ENCODE measurements around the gene CNTNAP2. TPM values are rescaled to one million over a fixed set of nuclear protein-coding genes. Genes with fewer than 3 reads are reported as not detected.

Gene CNTNAP2
- total RNA-seq, 1 donor from 2014 or later = 2.2 TPM

DNA sequence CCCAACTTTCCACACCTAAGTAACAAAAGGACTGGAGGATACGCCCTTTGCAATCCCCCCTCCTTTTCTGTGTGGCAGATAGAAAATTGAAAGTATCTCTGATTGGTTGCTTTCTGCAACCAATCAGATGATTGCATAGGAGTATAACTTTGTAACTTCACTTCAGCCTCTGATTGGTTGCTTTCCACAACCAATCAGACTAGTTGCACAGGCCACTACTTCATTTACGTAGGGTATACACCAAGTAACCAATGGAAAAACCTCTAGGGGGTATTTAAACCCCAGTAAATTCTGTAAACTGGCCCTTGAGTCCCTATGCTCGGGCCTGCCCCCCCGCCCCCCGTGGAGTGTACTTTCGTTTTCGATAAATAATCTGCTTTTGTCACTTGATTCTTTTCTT lies 1080.4 kb downstream of the CNTNAP2 start:
- intact Hi-C loops (cut with DNase I) = no loop called here
- TF ChIP-seq, protein P1, sequence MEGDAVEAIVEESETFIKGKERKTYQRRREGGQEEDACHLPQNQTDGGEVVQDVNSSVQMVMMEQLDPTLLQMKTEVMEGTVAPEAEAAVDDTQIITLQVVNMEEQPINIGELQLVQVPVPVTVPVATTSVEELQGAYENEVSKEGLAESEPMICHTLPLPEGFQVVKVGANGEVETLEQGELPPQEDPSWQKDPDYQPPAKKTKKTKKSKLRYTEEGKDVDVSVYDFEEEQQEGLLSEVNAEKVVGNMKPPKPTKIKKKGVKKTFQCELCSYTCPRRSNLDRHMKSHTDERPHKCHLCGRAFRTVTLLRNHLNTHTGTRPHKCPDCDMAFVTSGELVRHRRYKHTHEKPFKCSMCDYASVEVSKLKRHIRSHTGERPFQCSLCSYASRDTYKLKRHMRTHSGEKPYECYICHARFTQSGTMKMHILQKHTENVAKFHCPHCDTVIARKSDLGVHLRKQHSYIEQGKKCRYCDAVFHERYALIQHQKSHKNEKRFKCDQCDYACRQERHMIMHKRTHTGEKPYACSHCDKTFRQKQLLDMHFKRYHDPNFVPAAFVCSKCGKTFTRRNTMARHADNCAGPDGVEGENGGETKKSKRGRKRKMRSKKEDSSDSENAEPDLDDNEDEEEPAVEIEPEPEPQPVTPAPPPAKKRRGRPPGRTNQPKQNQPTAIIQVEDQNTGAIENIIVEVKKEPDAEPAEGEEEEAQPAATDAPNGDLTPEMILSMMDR (IDR thresholded peaks at IDR 0.05) = no peak
- TF ChIP-seq POLR2A (IDR thresholded peaks at IDR 0.05) = no peak
- no peak for TF ChIP-seq POLR2AphosphoS5 (IDR thresholded peaks at IDR 0.05; ENCODE audit: insufficient read depth in 1 of 2, low read depth in 1 of 2)
- no peaks in the 10 kb centered on the region for H3K36me3 ChIP-seq
- no peaks in the 10 kb centered on the region for H3K27me3 ChIP-seq
- H3K4me3 ChIP-seq = no peak overlapping the region
- H3K27ac ChIP-seq = no peak overlapping the region
- no peaks in the 10 kb centered on the region for H3K4me1 ChIP-seq
- no peak for DNase-seq (ENCODE audit: extremely low spot score in 2 of 2)
- no peaks in the 10 kb centered on the region for H3K9me3 ChIP-seq

DNA sequence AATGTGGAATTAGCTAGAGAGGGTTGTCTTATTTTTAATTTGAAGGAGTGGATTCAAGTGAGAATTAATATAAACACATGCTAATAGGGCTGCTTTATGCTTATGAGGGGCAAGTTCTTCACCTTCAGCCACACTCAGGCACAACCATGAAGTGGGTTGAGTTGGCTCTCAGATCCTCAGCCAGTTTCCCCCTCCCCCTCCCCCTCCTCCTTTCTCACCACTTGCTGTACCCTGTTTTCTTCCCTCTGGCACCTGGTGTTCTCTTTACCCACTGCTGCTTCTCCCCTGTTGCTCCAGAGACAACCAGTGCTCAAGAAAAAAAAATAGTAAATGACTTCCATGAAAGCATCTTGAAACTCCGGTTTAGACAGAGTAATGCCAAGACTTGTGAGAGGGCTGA lies 1083.3 kb downstream of the CNTNAP2 start:
- Histone ChIP-seq H3K4me3 (no peak overlapping the region), H3K9me3 (no peaks in the 10 kb centered on the region), H3K4me1 (no peaks in the 10 kb centered on the region), H3K36me3 (no peaks in the 10 kb centered on the region), H3K27ac (no peak overlapping the region), H3K27me3 (no peaks in the 10 kb centered on the region)
- DNase-seq (ENCODE audit: extremely low spot score in 2 of 2) = no peak
- intact Hi-C loops (cut with DNase I) = no loop called here
- TF ChIP-seq POLR2AphosphoS5 (IDR thresholded peaks at IDR 0.05; ENCODE audit: insufficient read depth in 1 of 2, low read depth in 1 of 2) (no peak), POLR2A (IDR thresholded peaks at IDR 0.05) (no peak)
- TF ChIP-seq, protein P1 (IDR thresholded peaks at IDR 0.05) = no peak

DNA sequence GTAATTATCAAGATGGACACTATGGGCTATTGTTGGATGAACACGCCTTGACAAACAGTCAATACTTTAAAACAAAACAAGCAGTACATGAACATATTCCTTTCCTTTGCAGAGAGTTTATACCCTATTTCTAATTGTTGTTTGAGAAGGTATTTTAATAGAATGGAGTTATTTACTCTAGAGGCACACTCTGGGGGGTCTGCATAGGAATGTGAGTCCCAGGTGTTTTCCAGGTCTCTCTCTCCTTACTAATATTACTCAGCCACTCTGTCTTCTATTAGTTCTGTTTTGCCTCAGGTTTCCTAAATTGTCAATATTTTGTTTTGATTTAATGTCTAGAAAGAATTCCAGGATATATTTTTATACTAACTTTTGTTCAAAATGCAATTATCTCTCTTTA lies 1091.4 kb downstream of the CNTNAP2 start:
- H3K4me1 ChIP-seq = no peaks in the 10 kb centered on the region
- intact Hi-C loops (cut with DNase I) = no loop called here
- H3K36me3 ChIP-seq = no peaks in the 10 kb centered on the region
- TF ChIP-seq POLR2A (IDR thresholded peaks at IDR 0.05) (no peak), POLR2AphosphoS5 (IDR thresholded peaks at IDR 0.05; ENCODE audit: insufficient read depth in 1 of 2, low read depth in 1 of 2) (no peak)
- TF ChIP-seq, protein P1 (IDR thresholded peaks at IDR 0.05) = no peak
- H3K4me3 ChIP-seq = no peak overlapping the region
- no peak overlapping the region for H3K27ac ChIP-seq
- no peak for DNase-seq (ENCODE audit: extremely low spot score in 2 of 2)
- H3K27me3 ChIP-seq = no peaks in the 10 kb centered on the region
- no peaks in the 10 kb centered on the region for H3K9me3 ChIP-seq

DNA sequence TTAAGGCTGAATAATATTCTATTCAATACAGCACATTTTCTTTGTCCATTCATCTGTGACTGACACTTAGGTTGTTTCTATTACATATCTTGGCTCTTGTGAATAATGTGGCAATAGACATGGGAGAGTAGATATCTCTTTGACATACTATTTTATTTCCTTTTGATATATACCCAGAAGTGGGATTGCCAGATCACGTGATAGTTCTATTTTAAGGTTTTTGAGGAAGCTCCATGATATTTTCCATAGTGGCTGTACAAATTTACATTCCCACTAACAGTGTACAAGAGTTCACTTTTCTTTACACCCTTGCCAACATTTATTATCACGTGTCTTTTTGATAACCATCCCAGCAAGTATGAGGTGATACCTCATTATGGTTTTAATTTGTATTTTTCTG lies 1114.7 kb downstream of the CNTNAP2 start:
- H3K4me3 ChIP-seq = no peak overlapping the region
- no peaks in the 10 kb centered on the region for H3K36me3 ChIP-seq
- H3K27ac ChIP-seq = no peak overlapping the region
- no peaks in the 10 kb centered on the region for H3K9me3 ChIP-seq
- H3K4me1 ChIP-seq = no peaks in the 10 kb centered on the region
- TF ChIP-seq, protein P1 (IDR thresholded peaks at IDR 0.05) = no peak
- TF ChIP-seq POLR2A (IDR thresholded peaks at IDR 0.05) = no peak
- TF ChIP-seq POLR2AphosphoS5 (IDR thresholded peaks at IDR 0.05; ENCODE audit: insufficient read depth in 1 of 2, low read depth in 1 of 2) = no peak
- no peaks in the 10 kb centered on the region for H3K27me3 ChIP-seq
- intact Hi-C loops (cut with DNase I) = no loop called here
- no peak for DNase-seq (ENCODE audit: extremely low spot score in 2 of 2)

DNA sequence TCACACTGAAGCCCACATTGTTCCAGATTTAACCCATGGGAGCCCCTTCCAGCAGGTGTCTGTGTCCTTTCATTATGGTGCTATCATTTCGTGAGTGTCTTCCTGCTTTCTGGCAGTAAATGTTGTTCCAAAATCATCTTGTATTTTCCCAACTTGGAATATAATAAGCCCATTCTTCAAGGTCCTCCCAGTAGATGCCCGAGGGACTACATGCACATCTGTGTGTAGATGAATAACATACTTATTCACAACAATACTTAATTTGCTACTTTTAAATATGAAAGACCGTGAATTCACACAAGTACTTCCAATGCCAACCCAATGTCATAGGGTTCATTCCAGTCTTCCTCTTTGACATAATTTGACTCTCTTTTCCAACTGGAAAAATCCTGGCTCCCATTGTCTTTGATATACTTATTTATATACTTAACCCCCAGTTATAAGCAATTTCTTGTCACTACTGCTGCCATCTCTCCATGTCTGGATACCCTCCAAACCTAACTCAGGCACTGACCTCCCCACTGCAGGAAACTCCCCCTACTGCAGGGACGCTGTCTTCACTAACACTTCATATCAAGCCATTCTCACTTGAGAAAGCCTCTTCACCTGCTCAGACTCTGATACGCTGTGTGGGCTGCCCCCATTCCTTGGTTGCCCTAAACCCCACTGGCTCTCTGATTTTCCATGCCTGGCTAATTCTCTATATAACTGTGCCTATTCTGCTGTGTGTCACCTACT lies 1119.2 kb downstream of the CNTNAP2 start:
- no peak for DNase-seq (ENCODE audit: extremely low spot score in 2 of 2)
- H3K36me3 ChIP-seq = no peaks in the 10 kb centered on the region
- H3K27me3 ChIP-seq = no peaks in the 10 kb centered on the region
- TF ChIP-seq POLR2AphosphoS5 (IDR thresholded peaks at IDR 0.05; ENCODE audit: insufficient read depth in 1 of 2, low read depth in 1 of 2) (no peak), POLR2A (IDR thresholded peaks at IDR 0.05) (no peak)
- TF ChIP-seq, protein P1 (IDR thresholded peaks at IDR 0.05) = no peak
- no peak overlapping the region for H3K4me3 ChIP-seq
- no peaks in the 10 kb centered on the region for H3K4me1 ChIP-seq
- no peak overlapping the region for H3K27ac ChIP-seq
- intact Hi-C loops (cut with DNase I) = no loop called here
- H3K9me3 ChIP-seq = no peaks in the 10 kb centered on the region
